HG03064 (cell line): ENCODE data around the gene GPR21.
A peak's percentile ranks its signal among the peaks of the same experiment; 100 is the strongest.

Source experiments
- ATAC-seq: cut with Tn5 transposase; IDR thresholded peaks from one replicate; pipeline ENCODE4 v1.9.1; 2021; ENCODE audit warnings: low read depth; ENCODE audit not compliant: unreplicated experiment

The GPR21 gene, protein sequence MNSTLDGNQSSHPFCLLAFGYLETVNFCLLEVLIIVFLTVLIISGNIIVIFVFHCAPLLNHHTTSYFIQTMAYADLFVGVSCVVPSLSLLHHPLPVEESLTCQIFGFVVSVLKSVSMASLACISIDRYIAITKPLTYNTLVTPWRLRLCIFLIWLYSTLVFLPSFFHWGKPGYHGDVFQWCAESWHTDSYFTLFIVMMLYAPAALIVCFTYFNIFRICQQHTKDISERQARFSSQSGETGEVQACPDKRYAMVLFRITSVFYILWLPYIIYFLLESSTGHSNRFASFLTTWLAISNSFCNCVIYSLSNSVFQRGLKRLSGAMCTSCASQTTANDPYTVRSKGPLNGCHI

DNA sequence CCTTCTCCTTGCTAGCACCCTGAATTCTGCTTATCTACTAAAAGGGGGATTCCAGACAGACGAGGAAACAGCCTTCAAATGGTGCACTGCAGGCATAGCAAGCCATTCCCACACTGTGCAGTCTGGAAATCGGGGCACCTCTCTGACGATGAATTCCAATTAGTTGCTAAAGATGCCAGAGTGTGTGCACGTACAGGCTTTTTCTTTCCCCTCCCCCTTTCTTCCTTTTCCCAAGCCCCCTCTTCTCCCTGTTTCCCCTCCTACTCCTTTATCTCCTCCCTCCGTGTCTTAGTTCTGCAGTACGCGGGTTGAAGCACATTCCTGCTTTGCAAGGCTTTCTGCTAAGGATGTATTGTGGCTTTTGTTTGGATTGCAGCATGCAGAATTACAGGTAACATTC, at the start of gene GPR21:
Gene GPR21, plus strand, starts transcription at position 316 of the 400 bp plus-strand sequence. CDS start 900 bp downstream, outside the sequence.
- no peak for ATAC-seq

DNA sequence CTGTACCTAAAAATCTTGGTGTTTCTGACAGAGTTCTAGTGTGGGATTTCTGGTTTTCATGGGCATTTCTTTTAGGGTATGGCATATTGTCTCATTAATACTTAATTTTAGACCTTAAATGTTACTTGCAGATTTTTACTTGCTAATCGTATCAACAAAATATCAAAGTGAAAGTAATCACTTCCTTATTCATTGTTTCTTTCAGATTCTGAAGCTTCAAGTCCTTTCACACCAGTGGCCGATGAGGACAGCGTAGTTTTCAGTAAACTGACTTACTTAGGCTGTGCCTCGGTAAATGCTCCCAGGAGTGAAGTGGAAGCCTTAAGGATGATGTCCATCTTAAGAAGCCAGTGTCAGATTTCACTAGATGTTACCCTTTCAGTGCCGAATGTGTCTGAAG, 47.5 kb upstream of the GPR21 start:
- ATAC-seq, result no peak

DNA sequence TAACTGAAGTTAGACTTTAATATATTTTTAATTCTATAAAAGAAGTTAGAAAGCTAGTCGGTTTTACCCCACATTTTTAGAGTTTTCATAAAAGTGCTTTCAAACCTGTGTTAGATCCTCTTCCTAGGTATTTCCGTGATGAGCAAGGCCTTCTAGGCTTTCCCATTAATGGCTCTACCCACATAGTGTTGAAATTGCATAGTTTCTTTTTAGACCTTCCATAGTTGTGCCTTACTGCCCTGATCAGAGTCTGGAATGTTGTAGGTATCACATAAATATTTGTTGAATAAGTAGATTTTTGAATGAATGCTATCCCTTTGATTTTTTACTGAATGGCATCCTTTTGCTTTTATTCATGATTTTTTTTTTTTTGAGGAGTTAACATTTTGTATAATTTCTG, 45.3 kb upstream of the GPR21 start:
- ATAC-seq, result no peak

DNA sequence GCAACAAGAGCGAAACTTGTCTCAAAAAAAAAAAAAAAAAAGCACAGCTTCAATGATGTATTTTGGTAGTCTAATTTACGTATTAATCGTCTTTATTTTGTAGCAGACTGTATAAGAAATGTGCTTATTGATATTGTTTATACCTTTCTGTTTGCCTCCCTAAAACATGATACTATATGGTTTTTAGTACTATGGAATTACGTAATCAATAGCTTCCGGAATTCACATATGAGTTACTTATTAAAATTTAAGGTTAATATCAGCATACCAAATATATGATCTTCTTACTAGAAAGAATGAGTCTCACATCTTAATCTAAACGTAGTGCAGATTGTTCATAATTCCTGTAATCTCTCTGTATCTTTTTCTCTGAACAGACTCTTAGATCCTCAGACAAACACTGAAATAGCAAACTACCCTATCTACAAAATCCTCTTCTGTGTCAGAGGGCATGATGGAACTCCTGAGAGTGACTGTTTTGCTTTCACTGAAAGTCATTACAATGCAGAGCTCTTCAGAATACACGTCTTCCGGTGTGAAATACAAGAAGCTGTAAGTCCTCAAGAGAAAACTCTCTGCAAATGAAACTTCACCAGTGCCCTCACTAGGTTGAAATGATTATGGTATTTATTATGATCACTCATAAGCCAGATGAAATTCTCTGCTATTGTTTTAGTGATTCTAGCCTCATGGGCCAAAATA, 44.4 kb upstream of the GPR21 start:
- ATAC-seq, result peak; percentile 74

DNA sequence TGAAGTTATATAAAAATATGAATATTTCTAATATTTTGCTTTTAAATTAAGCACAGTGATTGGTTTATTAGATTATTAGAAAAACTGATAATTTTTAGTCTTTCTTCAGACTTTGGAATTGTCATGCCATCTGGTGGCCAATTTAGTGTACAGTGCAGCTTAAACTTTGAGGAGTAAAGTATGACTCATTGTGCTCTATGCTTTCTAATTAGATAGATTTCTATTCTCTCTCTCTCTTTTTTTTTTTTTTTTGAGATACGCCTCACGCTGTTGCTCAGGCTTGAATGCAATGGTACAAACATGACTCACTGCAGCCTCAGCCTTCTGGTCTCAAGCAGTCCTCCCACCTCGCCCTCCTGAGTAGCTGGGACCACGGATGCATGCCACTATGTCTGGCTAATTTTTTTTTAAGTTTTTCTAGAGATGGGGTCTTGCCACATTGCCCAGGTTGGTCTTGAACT, 42.1 kb upstream of the GPR21 start:
- no peak for ATAC-seq

DNA sequence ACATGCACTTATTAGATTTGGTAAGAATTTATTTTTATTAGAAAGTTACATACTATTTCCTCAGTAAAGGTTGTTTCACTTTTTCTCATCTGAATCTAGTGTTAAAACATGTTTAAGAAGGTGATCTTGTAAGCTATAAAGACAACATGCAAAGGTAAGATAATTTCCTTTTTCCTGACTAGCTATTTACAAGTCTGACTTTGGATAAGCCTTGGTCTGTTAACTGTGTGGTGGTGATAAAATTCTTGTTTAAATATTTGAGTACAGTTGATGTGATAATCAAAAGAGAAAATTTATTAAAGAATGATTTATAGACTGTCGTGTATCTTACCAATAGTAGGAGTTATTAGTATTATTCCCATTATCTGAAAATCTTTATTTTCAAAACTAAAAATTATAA, 36.9 kb upstream of the GPR21 start:
- no peak for ATAC-seq

DNA sequence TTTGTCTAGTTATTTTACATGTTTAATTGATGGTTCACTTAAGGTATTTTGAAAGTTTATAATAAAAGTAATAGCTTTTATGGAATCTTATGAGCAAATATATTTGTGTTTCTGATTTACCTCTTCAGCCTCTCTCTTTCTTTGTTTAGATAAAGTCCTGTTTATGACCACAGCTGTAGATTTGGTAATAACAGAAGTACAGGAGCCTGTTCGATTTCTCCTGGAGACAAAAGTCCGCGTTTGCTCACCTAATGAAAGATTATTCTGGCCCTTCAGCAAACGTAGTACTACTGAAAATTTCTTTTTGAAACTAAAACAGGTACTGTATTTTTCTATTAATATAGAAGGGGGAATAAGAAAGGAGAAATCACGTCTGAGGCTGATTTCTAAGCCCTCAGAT, 35.0 kb upstream of the GPR21 start:
- ATAC-seq, result no peak

DNA sequence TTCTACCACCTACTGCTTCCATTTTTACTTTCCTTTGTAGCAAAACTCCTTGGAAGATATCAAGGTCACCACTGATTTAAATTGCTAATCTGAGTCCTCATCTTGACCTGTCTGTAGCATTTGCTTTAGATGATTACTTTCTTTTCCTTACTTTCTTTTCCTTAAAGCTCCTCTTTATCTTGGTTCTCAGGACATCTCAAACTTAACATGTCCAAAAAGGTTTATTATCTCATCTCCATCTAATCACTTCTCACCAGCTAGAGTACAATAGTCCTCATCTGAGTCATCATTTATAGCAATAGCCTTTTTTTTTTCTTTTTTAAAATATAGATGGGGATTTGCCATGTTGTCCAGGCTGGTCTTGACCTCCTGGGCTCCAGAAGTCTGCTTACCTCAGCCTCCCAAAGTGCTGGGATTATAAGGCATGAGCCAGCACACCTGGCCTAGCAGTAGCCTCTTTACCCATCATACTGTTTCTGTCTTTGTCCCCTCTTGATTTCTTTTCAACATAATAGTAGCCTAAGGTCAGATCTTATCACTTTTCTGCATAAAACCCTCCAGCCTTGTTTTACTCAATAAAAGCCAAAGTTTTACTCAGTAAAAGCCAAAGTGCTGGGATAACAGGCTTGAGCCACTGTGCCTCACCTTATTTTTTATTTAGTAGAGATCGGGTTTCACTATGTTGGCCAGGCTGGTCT, 32.9 kb upstream of the GPR21 start:
- no peak for ATAC-seq

DNA sequence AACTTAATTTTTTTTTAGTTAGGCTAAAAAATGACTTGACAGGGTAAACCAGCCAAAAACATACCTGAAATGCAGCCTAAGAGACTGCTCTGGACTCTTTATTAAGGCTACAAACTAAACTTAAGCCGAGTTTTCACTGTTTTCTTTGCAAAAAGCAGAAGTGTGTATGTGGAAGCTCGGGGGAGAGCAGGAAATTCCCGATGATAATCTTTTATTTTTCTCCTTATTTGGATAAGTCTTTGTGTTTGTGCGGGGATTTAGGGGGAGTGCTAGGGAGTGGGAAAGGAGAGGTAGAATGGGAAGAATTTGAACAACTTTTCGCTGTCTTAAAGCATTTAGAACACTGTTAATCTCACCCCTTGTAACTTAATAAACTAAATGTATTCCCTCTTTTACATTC, 30.7 kb upstream of the GPR21 start:
- ATAC-seq, result no peak

DNA sequence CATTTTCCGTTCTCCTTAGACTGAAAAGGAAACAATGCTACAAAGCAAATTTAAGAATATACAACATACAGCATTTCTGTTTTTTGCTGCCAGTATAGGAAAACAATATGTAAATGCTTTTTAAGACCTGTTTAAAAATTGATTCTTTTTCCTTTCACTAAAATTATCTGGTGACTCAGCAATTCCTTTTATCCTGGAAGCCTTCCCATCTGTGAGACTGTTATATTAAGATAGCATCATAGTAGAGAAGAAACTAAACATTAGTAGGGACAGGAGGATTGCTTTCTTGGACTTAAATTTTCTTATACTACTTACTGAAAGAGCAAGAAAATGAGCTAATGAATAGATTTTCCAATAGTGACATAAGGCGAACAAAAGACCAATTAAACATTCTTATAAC, 30.0 kb upstream of the GPR21 start:
- no peak for ATAC-seq

DNA sequence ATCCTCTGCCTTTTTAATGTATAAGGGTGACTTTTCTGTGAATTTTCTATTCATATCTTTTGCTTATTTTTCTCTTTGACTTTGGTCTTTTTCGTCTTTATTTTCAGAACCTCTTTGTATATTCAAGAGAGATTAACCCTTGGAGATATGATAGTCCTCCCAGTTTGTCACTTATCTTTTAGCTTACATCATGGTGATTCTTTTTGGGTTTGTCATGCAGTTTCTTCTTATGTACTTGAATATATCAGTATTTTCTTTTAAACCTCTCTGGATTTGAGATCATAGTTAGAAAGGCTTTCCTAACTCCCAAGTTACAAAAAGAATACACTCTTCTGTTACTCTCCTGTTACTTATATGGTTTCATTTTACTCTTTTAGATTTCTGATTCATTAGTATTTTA, 27.5 kb upstream of the GPR21 start:
- ATAC-seq, result no peak

DNA sequence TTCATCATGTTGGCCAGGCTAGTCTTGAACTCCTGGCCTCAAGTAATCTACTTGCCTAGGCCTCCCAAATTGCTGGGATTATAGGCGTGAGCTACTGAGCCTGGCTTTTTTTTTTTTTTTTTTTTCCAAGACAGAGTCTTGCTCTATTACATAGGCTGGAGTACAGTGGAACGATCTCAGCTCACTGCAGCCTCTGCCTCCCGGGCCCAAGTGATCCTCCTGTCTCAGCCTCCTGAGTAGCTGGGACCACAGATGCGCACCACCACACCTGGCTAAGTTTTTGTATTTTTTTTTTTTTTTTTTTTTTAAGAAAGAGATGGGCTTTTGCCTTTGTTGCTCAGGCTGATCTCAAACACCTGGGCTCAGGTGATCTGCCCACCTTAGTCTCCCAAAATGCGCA, 26.2 kb upstream of the GPR21 start:
- ATAC-seq, result no peak

DNA sequence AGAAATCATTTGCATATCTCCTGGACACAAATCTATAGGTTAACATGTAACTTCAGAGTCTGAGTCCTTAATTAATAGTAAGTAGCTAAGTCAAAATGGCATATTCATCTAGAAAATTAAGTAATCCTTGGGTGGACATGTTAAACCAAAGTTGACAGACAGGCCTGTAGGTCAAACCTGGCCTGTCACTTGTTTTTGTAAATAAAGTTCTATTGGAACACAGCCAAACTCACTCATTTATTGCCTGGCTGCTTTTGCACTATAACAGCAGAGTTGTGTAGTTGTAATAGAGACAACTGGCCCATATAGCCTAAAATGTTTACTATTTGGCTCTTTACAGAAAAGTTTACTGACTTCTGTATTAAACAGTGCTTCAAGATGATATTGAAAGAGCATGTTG, 24.6 kb upstream of the GPR21 start:
- no peak for ATAC-seq

DNA sequence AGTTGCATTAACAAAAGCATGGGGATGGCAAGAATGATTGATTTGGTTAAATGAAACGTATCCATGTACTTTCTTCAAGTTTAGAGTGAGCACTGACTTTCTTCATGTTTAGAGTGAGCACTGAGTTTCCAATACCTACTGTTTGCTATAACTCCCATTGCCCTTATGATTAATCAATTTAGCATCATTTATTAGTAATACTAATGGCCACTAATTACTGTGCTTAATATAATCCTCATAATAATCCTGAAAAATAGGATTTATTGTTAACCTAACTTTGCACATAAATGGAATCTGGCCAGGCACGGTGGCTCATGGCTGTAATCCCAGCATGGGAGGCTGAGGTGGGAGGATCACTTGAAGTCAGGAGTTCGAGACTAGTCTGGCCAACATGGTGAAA, 22.1 kb upstream of the GPR21 start:
- no peak for ATAC-seq

DNA sequence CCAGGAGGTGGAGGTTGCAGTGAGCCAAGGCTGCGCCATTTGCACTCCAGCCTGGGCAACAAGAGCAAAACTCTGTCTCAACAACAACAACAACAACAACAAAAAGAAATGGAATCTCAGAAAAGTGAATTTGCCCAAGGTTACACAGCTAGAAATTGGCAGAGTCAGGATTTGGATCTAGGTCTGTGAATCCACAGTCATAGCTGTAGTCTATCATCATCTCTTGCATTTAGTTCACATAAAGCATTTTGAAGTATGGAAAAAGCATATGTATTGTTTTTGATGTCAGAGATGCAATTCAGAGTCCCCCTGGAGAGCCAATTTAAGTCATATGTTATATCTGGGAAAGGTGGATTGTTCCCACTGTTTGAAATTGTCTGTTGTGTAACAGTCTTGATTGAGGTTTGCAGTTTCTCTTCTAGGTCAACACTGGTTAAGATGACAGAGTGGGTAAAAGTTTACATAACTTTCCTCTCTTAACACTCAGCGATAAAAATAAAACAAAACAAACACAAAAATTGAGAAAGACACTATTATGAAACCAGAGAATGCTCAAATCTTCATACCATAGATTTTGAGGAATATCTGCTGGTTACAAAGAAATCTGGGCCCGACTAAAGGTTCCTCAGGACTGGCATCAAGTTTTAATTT, 21.5 kb upstream of the GPR21 start:
- no peak for ATAC-seq

DNA sequence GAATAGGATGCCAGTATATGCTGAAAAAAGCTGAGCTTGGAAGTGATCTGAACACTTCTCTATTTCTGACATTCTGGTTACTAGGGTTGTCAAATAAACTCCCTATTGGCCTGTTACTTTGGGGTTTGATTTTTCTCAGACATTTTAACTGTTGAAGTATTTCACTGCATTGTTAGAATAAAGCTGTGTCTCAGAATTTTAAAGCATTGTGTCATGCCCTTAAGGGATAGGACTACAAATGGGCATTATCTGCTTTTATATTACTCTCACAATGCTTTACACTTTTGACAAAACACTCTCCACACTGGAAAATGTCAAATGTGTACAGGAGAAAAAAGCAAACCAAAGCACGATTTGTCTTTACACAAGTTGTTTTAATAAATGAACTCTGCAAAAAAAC, 16.8 kb upstream of the GPR21 start:
- ATAC-seq, result no peak

DNA sequence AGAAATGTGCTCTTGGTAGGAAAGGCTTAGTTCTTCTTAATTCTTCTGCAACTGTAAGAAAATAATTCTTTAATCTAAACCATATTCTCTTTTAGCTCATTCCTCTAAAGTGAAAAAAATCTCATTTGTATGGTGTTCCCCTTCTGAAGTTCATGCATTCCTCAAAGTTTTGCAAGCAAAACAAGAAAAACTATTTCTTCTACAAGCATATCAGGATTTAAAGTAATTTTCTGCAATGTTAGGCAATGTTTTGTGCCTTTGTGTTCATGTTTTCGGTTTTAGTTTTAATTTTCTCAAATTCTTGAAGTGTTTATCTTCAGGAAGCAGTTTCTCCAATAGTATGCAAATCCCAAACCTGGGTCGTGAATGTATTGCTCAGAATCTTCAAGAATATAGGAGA, 12.7 kb upstream of the GPR21 start:
- ATAC-seq, result no peak

DNA sequence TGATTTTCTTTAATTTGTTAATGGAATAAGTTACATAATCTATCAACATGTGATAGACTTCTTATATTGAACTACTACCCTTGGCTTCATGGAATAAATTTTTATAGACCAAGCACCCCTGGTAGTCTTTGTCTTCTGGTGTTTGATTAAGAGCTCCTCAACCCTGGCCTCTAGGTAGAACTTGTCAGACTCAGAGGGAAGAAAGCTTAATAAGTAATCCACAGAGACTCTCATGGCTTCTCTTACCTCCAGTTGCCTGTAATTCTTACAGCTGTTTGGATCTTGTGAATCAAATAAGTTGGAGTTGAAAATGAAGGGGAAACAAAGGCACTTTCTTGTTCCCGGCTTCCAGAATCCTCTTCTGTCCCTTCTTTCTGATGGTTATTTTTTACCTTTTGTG, 7.0 kb upstream of the GPR21 start:
- ATAC-seq, result no peak

DNA sequence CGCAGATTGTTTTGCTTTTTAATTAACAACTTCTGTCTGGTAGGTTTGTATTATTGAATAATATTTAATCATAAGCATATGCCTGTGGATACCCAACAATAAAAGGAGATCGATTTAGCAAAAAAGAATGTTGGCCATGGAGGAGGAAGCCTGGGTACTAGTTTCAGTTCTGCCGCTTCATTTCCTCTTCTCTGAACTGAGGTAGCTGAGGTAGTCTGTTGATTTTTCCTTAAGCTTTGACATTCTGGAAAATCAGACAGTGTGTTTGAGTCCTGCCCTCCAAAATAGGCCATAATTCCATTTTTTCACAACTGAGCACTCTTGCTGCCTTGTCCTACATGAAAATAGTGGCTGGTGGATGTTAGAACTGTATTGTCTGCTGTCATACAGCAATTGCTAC, 6.0 kb upstream of the GPR21 start:
- ATAC-seq, result no peak

DNA sequence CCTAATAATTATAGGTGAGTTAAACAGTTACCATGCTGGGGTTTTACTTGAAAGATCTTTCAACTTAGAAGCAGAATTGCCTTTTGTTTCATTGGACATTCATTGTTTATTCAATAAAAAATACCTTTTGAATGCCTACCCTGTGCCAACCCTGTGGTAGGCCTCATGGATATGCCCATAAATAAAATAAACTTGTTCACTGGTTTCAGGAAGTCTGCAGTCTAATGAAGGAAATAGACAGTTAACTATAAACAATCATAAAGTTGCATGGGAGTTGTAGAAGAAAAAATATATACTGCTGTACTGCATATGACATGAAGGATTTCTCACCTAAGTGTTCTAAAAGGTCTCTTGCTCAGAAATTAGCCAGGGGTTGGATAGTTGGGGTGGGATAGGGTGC, 5.3 kb upstream of the GPR21 start:
- ATAC-seq, result no peak

DNA sequence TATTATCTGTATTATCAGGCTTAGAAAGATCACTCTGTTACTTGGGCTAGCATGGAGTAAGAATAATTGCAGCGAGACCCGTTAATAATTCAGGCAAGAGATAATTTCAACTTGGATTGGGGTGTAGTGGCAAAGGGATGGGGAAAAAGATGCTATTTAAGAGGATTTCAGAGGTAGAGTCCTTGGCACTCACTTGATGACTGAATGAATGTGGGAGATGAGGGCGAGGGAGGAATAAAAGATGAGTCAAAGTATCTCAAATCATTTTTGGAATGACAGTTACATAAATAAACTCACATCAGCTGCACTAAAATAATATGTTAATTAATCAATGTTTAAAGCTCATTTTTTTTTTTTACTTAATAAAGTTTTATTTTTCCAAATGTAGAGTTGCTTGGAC, 4.5 kb upstream of the GPR21 start:
- no peak for ATAC-seq
